HEK293 (cell line): ENCODE measurements around the gene GAL3ST1.

ENCODE experiments used
- CTCF ChIA-PET: fragments of 350-600 bp; formaldehyde crosslinking; extraction: SDS; loops from one replicate; lab custom pipeline; 2021; ENCODE audit warnings: antibody characterized with exemption; lab: Yijun Ruan, JAX
- POLR2A ChIA-PET: fragments of 300-600 bp; formaldehyde crosslinking; extraction: SDS; loops from one replicate; lab custom pipeline; 2020; ENCODE audit warnings: antibody characterized with exemption, inconsistent platforms; lab: Yijun Ruan, JAX
- H3K27ac ChIP-seq: fragments of 200-500 bp; sonication (Bioruptor generic); 2 replicates; pipeline ENCODE4 v1.5.1; 2014; ENCODE audit warnings: low read depth, low read length, control low read depth, inconsistent platforms; ENCODE audit errors: extremely low read depth
- H3K36me3 ChIP-seq, 2 experiments: fragments of 200-500 bp in 1 of 2; sonication (Bioruptor generic) in 1 of 2; 1 replicate in 1 of 2; 2 replicates in 1 of 2; pipeline ENCODE4 v1.5.1; 2014 to 2017; ENCODE audit warnings: inconsistent platforms in 2 of 2, low read length in 2 of 2; ENCODE audit not compliant: control insufficient read depth in 2 of 2, insufficient read depth in 1 of 2
- H3K4me1 ChIP-seq: fragments of 200-500 bp; sonication (Bioruptor generic); 2 replicates; pipeline ENCODE4 v1.5.1; 2014; ENCODE audit warnings: mild to moderate bottlenecking, low read length, inconsistent platforms; ENCODE audit not compliant: control insufficient read depth, insufficient read depth
- H3K4me3 ChIP-seq: 2 replicates; pipeline ENCODE4 v1.5.1; 2011; ENCODE audit warnings: low read depth, mild to moderate bottlenecking, control low read depth, low read length, moderate library complexity
- H3K9me3 ChIP-seq: fragments of 200-500 bp; sonication (Bioruptor generic); 2 replicates; pipeline ENCODE4 v1.5.1; 2014; ENCODE audit warnings: low read depth, low read length, inconsistent platforms; ENCODE audit not compliant: control insufficient read depth, insufficient read depth
- EGR2 ChIP-seq: fragments of 450-650 bp; formaldehyde crosslinking; IDR thresholded peaks from 2 replicates; pipeline ENCODE4 v1.5.1; 2016; ENCODE audit warnings: low read depth, missing biosample characterization, missing genetic modification characterization
- ELK4 ChIP-seq: IDR thresholded peaks from 2 replicates; pipeline ENCODE4 v1.6.1; 2011; ENCODE audit warnings: mild to moderate bottlenecking, low read depth, low read length, borderline replicate concordance
- SALL2 ChIP-seq: fragments of 450-650 bp; formaldehyde crosslinking; IDR thresholded peaks from 2 replicates; pipeline ENCODE4 v1.5.0; 2017; ENCODE audit warnings: missing biosample characterization, mild to moderate bottlenecking, missing genetic modification characterization, borderline replicate concordance
- SP2 ChIP-seq: fragments of 450-650 bp; formaldehyde crosslinking; IDR thresholded peaks from 2 replicates; pipeline ENCODE4 v1.5.1; 2016; ENCODE audit warnings: missing biosample characterization, missing genetic modification characterization
- SP3 ChIP-seq: fragments of 450-650 bp; formaldehyde crosslinking; IDR thresholded peaks from 2 replicates; pipeline ENCODE4 v1.5.1; 2016; ENCODE audit warnings: missing biosample characterization, missing genetic modification characterization
- TRIM28 ChIP-seq: IDR thresholded peaks from 2 replicates; pipeline ENCODE4 v1.6.1; 2011; ENCODE audit warnings: low read length, control low read depth, borderline replicate concordance
- ZBTB17 ChIP-seq: fragments of 450-650 bp; formaldehyde crosslinking; IDR thresholded peaks from 2 replicates; pipeline ENCODE4 v1.5.1; 2016; ENCODE audit warnings: missing biosample characterization, missing genetic modification characterization
- ZBTB20 ChIP-seq: fragments of 450-650 bp; formaldehyde crosslinking; IDR thresholded peaks from 2 replicates; pipeline ENCODE4 v1.5.1; 2016; ENCODE audit warnings: missing biosample characterization, missing genetic modification characterization
- ZFHX2 ChIP-seq: fragments of 450-650 bp; formaldehyde crosslinking; conservative IDR thresholded peaks from 2 replicates; pipeline ENCODE4 v1.5.1; 2016; ENCODE audit warnings: missing biosample characterization, missing genetic modification characterization
- ZIC2 ChIP-seq: fragments of 450-650 bp; formaldehyde crosslinking; IDR thresholded peaks from 2 replicates; pipeline ENCODE4 v1.5.1; 2016; ENCODE audit warnings: missing biosample characterization, missing genetic modification characterization
- ZNF133 ChIP-seq: fragments of 450-650 bp; formaldehyde crosslinking; IDR thresholded peaks from 2 replicates; pipeline ENCODE4 v1.5.1; 2016; ENCODE audit warnings: missing biosample characterization, missing genetic modification characterization
- ZNF155 ChIP-seq: fragments of 450-650 bp; formaldehyde crosslinking; IDR thresholded peaks from 2 replicates; pipeline ENCODE4 v1.5.1; 2016; ENCODE audit warnings: missing biosample characterization, missing genetic modification characterization
- ZNF2 ChIP-seq: fragments of 450-650 bp; formaldehyde crosslinking; IDR thresholded peaks from 2 replicates; pipeline ENCODE4 v1.5.1; 2016; ENCODE audit warnings: missing biosample characterization, missing genetic modification characterization
- ZNF292 ChIP-seq: fragments of 450-650 bp; formaldehyde crosslinking; IDR thresholded peaks from 2 replicates; pipeline ENCODE4 v1.5.1; 2016; ENCODE audit warnings: low read depth, missing biosample characterization, missing genetic modification characterization, borderline replicate concordance
- ZNF311 ChIP-seq: fragments of 450-650 bp; formaldehyde crosslinking; IDR thresholded peaks from 2 replicates; pipeline ENCODE4 v1.5.1; 2017; ENCODE audit warnings: missing biosample characterization, missing genetic modification characterization, borderline replicate concordance
- ZNF335 ChIP-seq: fragments of 450-650 bp; formaldehyde crosslinking; conservative IDR thresholded peaks from 2 replicates; pipeline ENCODE4 v1.5.1; 2016; ENCODE audit warnings: missing biosample characterization, missing genetic modification characterization
- ZNF391 ChIP-seq: fragments of 450-650 bp; formaldehyde crosslinking; IDR thresholded peaks from 2 replicates; pipeline ENCODE4 v1.5.1; 2016; ENCODE audit warnings: low read depth, missing biosample characterization, missing genetic modification characterization, borderline replicate concordance
- ZNF501 ChIP-seq: fragments of 450-650 bp; formaldehyde crosslinking; IDR thresholded peaks from 2 replicates; pipeline ENCODE4 v1.5.1; 2016; ENCODE audit warnings: missing biosample characterization, missing genetic modification characterization
- ZNF514 ChIP-seq: fragments of 450-650 bp; formaldehyde crosslinking; IDR thresholded peaks from 2 replicates; pipeline ENCODE4 v1.5.1; 2016; ENCODE audit warnings: missing biosample characterization, missing genetic modification characterization
- ZNF548 ChIP-seq: fragments of 450-650 bp; formaldehyde crosslinking; IDR thresholded peaks from 2 replicates; pipeline ENCODE4 v1.5.1; 2016; ENCODE audit warnings: missing biosample characterization, missing genetic modification characterization
- ZNF623 ChIP-seq: fragments of 450-650 bp; formaldehyde crosslinking; IDR thresholded peaks from 2 replicates; pipeline ENCODE4 v1.5.1; 2016; ENCODE audit warnings: missing biosample characterization, missing genetic modification characterization
- ZNF777 ChIP-seq: fragments of 450-650 bp; formaldehyde crosslinking; IDR thresholded peaks from 2 replicates; pipeline ENCODE4 v1.5.1; 2017; ENCODE audit warnings: missing biosample characterization, missing genetic modification characterization, borderline replicate concordance
- ZNF785 ChIP-seq: fragments of 450-650 bp; formaldehyde crosslinking; IDR thresholded peaks from 2 replicates; pipeline ENCODE4 v1.5.1; 2016; ENCODE audit warnings: missing biosample characterization, missing genetic modification characterization

The GAL3ST1 gene

GRCh38 chr22:30609260-30610185 lies 35.1 kb upstream of the GAL3ST1 start (continued):
- TF ChIP-seq ZNF2 (no peak), ZNF133 (tag by site-specific recombination) (no peak)

- no peaks in the 10 kb centered on the region for H3K9me3 ChIP-seq
- H3K36me3 ChIP-seq: peaks cover 0 to 3% of the 10 kb centered on the region in 2 experiments; a peak in 1 of 3 replicates
- ChIA-PET CTCF (interaction anchor here (0.6 to 2.2 kb wide), 5 partner anchors 26 to 221 kb away, joined by 3 to 10 read pairs (median 3); partner anchors contain the start of gene RNF215), POLR2A (interaction anchor here (1.0 kb wide), 1 partner anchor 28 kb away, joined by 3 read pairs; the partner anchor contains the start of gene SLC35E4)
- H3K4me1 ChIP-seq: no peaks in the 10 kb centered on the region
- no peak overlapping the region for H3K27ac ChIP-seq
- TF ChIP-seq ZFHX2: peak; percentile 44; the same call in 1 of the 2 replicates
- peak; percentile 56 for TF ChIP-seq EGR2 (tag by site-specific recombination)
- TF ChIP-seq ZNF623 (tag by site-specific recombination): no peak
- no peak for TF ChIP-seq ZNF155 (tag by site-specific recombination)
- no peak for TF ChIP-seq ZNF548 (tag by site-specific recombination)
- TF ChIP-seq ZNF311 (tag by site-specific recombination): no peak
- TF ChIP-seq ZNF501 (tag by site-specific recombination): no peak
- no peak overlapping the region for H3K4me3 ChIP-seq
These were observed 33.5 kb upstream of the GAL3ST1 start for GRCh38 chr22:30607939-30608338.

GRCh38 chr22:30607300-30607930 lies 33.0 kb upstream of the GAL3ST1 start:
- no peak overlapping the region for H3K27ac ChIP-seq
- peak; percentile 56 for TF ChIP-seq ZNF335 (tag by site-specific recombination)
- TF ChIP-seq SALL2 (tag by site-specific recombination): no peak
- peak; percentile 75 for TF ChIP-seq ZIC2 (tag by site-specific recombination)
- H3K9me3 ChIP-seq: no peaks in the 10 kb centered on the region
- H3K4me3 ChIP-seq: peak overlapping the region; percentile 21
- H3K4me1 ChIP-seq: no peaks in the 10 kb centered on the region
- no peaks in the 10 kb centered on the region for H3K36me3 ChIP-seq
- ChIA-PET POLR2A (interaction anchor here (0.6 to 1.0 kb wide), 3 partner anchors 29 to 329 kb away, joined by 3 to 6 read pairs (median 3); partner anchors contain the start of gene SLC35E4), CTCF (interaction anchor here (0.6 to 2.2 kb wide), 4 partner anchors 27 to 220 kb away, joined by 3 to 10 read pairs (median 5); partner anchors contain the start of gene RNF215)

GRCh38 chr22:30606455-30607299 lies 32.2 kb upstream of the GAL3ST1 start, which contains the start of gene TCN2:
Gene TCN2, plus strand, starts transcription at chr22:30607174. Its CDS starts 158 bp downstream, at chr22:30607332.
- Histone ChIP-seq H3K4me3 (peak within 1 kb of the TSS; percentile 21), H3K9me3 (no peaks in the 10 kb centered on the region), H3K27ac (no peak within 1 kb of the TSS; the same call in 1 of the 2 replicates), H3K4me1 (no peaks in the 10 kb centered on the region), H3K36me3 (no peaks in the 10 kb centered on the region)
- ChIA-PET CTCF (interaction anchor here (0.6 to 2.2 kb wide), 13 partner anchors 9 to 725 kb away, joined by 3 to 10 read pairs (median 4); partner anchors contain the start of gene PES1), POLR2A (interaction anchor here (0.6 to 1.1 kb wide), 3 partner anchors 13 to 330 kb away, joined by 3 to 6 read pairs (median 6); no protein-coding TSS in a partner anchor)
- TF ChIP-seq ZNF292 (tag by site-specific recombination) (no peak), ELK4 (no peak), TRIM28 (peak; percentile 81; the same call in 1 of the 2 replicates), ZNF335 (tag by site-specific recombination) (peak; percentile 72), ZNF514 (tag by site-specific recombination) (no peak), ZBTB17 (tag by site-specific recombination) (peak; percentile 23; the same call in 1 of the 2 replicates), ZNF777 (no peak), ZNF501 (tag by site-specific recombination) (no peak), ZNF391 (tag by site-specific recombination) (no peak), ZNF785 (no peak), ZBTB20 (tag by site-specific recombination) (peak; percentile 48), SP3 (no peak), SP2 (tag by site-specific recombination) (peak; percentile 21; the same call in 1 of the 2 replicates), ZNF548 (tag by site-specific recombination) (no peak)
